ENCODE results near the gene LRMDA. TPM values are rescaled to one million over a fixed set of nuclear protein-coding genes. Genes with fewer than 3 reads are reported as not detected.

LRMDA gene
- total RNA-seq, 1 donor from 2014 or later = 19.4 TPM

- Mint-ChIP-seq H3K36me3 (ENCODE audit: low read depth, unreplicated experiment) (peaks cover 5% of the 10 kb centered on the region), H3K4me1 (ENCODE audit: unreplicated experiment) (peaks cover 32% of the 10 kb centered on the region), H3K27ac (ENCODE audit: unreplicated experiment) (peak within 1 kb of the TSS; percentile 74), H3K27me3 (ENCODE audit: unreplicated experiment) (peaks cover 31% of the 10 kb centered on the region), H3K9me3 (ENCODE audit: unreplicated experiment) (no peaks in the 10 kb centered on the region), H3K4me3 (ENCODE audit: unreplicated experiment) (peak within 1 kb of the TSS; percentile 99)
- no peak for TF ChIP-seq CTCF (IDR thresholded peaks at IDR 0.05; ENCODE audit: unreplicated experiment)
- DNase-seq (ENCODE audit: low spot score) = peak; percentile 93
Measured at GRCh38 chr10:75401569-75402485, 29.6 kb upstream of the LRMDA start, which contains the start of gene ZNF503. Gene ZNF503, minus strand, starts transcription at chr10:75401764. Its CDS starts 345 bp downstream, at chr10:75401419.

- H3K27ac Mint-ChIP-seq (ENCODE audit: unreplicated experiment) = peak overlapping the region; percentile 74
- TF ChIP-seq CTCF (IDR thresholded peaks at IDR 0.05; ENCODE audit: unreplicated experiment) = no peak
- H3K36me3 Mint-ChIP-seq (ENCODE audit: low read depth, unreplicated experiment) = peaks cover 5% of the 10 kb centered on the region
- peaks cover 29% of the 10 kb centered on the region for H3K27me3 Mint-ChIP-seq (ENCODE audit: unreplicated experiment)
- no peaks in the 10 kb centered on the region for H3K9me3 Mint-ChIP-seq (ENCODE audit: unreplicated experiment)
- peaks cover 29% of the 10 kb centered on the region for H3K4me1 Mint-ChIP-seq (ENCODE audit: unreplicated experiment)
- DNase-seq (ENCODE audit: low spot score) = peak; percentile 38
- peak overlapping the region; percentile 94 for H3K4me3 Mint-ChIP-seq (ENCODE audit: unreplicated experiment)
Measured at GRCh38 chr10:75402486-75403143, 28.8 kb upstream of the LRMDA start.

GRCh38 chr10:75403144-75403938 is 28.1 kb upstream of the LRMDA start:
- peaks cover 28% of the 10 kb centered on the region for H3K27me3 Mint-ChIP-seq (ENCODE audit: unreplicated experiment)
- no peak for TF ChIP-seq CTCF (IDR thresholded peaks at IDR 0.05; ENCODE audit: unreplicated experiment)
- no peaks in the 10 kb centered on the region for H3K9me3 Mint-ChIP-seq (ENCODE audit: unreplicated experiment)
- no peak overlapping the region for H3K27ac Mint-ChIP-seq (ENCODE audit: unreplicated experiment)
- peak; percentile 60 for DNase-seq (ENCODE audit: low spot score)
- H3K4me3 Mint-ChIP-seq (ENCODE audit: unreplicated experiment) = peak overlapping the region; percentile 94
- peaks cover 28% of the 10 kb centered on the region for H3K4me1 Mint-ChIP-seq (ENCODE audit: unreplicated experiment)
- H3K36me3 Mint-ChIP-seq (ENCODE audit: low read depth, unreplicated experiment) = peaks cover under 1% of the 10 kb centered on the region

- peak; percentile 35 for DNase-seq (ENCODE audit: low spot score)
- Mint-ChIP-seq H3K4me3 (ENCODE audit: unreplicated experiment) (peak overlapping the region; percentile 94), H3K4me1 (ENCODE audit: unreplicated experiment) (peaks cover 26% of the 10 kb centered on the region), H3K27ac (ENCODE audit: unreplicated experiment) (peak overlapping the region; percentile 76), H3K36me3 (ENCODE audit: low read depth, unreplicated experiment) (no peaks in the 10 kb centered on the region), H3K9me3 (ENCODE audit: unreplicated experiment) (no peaks in the 10 kb centered on the region), H3K27me3 (ENCODE audit: unreplicated experiment) (peaks cover 24% of the 10 kb centered on the region)
- no peak for TF ChIP-seq CTCF (IDR thresholded peaks at IDR 0.05; ENCODE audit: unreplicated experiment)
Measured at GRCh38 chr10:75403939-75404814, 27.2 kb upstream of the LRMDA start.
